ENCODE results near the gene RBM14.

DNA sequence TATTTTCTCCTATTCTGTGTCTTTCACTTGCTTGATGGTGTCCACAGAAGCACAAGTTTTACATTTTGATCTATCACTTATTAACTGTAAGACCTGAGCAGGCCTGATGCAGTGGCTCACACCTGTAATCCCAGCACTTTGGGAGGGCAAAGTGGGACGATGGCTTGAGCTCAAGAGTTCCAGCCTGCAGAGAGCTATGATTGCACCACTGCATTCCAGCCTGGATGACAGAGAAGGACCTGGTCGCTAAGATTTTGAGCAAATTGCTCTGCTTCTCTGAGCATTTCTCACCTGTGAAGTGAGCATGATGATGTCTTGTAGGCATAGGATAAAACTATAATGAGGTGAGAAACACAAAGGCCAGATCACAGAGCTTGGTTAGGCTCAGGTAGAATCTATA lies 30.3 kb upstream of the RBM14 start:
- TF ChIP-seq, protein P1, sequence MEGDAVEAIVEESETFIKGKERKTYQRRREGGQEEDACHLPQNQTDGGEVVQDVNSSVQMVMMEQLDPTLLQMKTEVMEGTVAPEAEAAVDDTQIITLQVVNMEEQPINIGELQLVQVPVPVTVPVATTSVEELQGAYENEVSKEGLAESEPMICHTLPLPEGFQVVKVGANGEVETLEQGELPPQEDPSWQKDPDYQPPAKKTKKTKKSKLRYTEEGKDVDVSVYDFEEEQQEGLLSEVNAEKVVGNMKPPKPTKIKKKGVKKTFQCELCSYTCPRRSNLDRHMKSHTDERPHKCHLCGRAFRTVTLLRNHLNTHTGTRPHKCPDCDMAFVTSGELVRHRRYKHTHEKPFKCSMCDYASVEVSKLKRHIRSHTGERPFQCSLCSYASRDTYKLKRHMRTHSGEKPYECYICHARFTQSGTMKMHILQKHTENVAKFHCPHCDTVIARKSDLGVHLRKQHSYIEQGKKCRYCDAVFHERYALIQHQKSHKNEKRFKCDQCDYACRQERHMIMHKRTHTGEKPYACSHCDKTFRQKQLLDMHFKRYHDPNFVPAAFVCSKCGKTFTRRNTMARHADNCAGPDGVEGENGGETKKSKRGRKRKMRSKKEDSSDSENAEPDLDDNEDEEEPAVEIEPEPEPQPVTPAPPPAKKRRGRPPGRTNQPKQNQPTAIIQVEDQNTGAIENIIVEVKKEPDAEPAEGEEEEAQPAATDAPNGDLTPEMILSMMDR (conservative IDR thresholded peaks at IDR 0.05 in 1 of 2, IDR thresholded peaks at IDR 0.05 in 1 of 2; ENCODE audit: extremely low read depth in 1 of 2, insufficient read depth in 1 of 2, low read depth in 1 of 2, low read length in 2 of 2), result no peak
- no peak for TF ChIP-seq EZH2 (IDR thresholded peaks at IDR 0.05; ENCODE audit: borderline replicate concordance, low read length)

Measured in mammary epithelial cell (primary cell).